OCI-LY3 (cell line): ENCODE data around the gene ARCN1.

Source experiments
- H2AFZ ChIP-seq: fragments of 200-600, 300-600 bp; shearing (Covaris generic); 2 replicates; pipeline ENCODE4 v1.6.0; 2014; ENCODE audit warnings: antibody characterized with exemption, low read depth, low read length
- H3K27ac ChIP-seq: fragments of 200-600, 300-600 bp; sonication (generic); 2 replicates; pipeline ENCODE4 v1.5.1; 2014; ENCODE audit warnings: mild to moderate bottlenecking, low read length, moderate library complexity, mixed read lengths
- H3K27me3 ChIP-seq: fragments of 200-600, 300-600 bp; sonication (generic); 2 replicates; pipeline ENCODE4 v1.6.1; 2014; ENCODE audit warnings: low read depth, low read length, mixed read lengths
- H3K36me3 ChIP-seq: fragments of 200-600, 300-600 bp; sonication (generic); replicated peaks from 2 replicates; pipeline ENCODE3; 2014; ENCODE audit warnings: low read depth, low read length, mixed read lengths
- H3K4me1 ChIP-seq: fragments of 300-600, 200-600 bp; sonication (generic); 2 replicates; pipeline ENCODE4 v1.6.1; 2014; ENCODE audit warnings: low read length, mixed read lengths
- H3K4me2 ChIP-seq: fragments of 200-600, 300-600 bp; sonication (generic); 2 replicates; pipeline ENCODE4 v1.6.1; 2014; ENCODE audit warnings: low read length, mixed read lengths
- H3K4me3 ChIP-seq: fragments of 300-600, 200-600 bp; sonication (generic); 2 replicates; pipeline ENCODE4 v1.5.1; 2014; ENCODE audit warnings: antibody characterized with exemption, mild to moderate bottlenecking, low read length, moderate library complexity
- H3K79me2 ChIP-seq: fragments of 300-600, 200-600 bp; shearing (Covaris generic); 2 replicates; pipeline ENCODE4 v1.6.1; 2014; ENCODE audit warnings: mild to moderate bottlenecking, low read length, mixed read lengths
- H3K9ac ChIP-seq: fragments of 300-600, 200-600 bp; shearing (Covaris generic); 2 replicates; pipeline ENCODE4 v1.6.0; 2014; ENCODE audit warnings: mild to moderate bottlenecking, low read length, moderate library complexity
- H3K9me3 ChIP-seq: fragments of 200-600, 300-600 bp; shearing (Covaris generic); 2 replicates; pipeline ENCODE4 v1.6.1; 2014; ENCODE audit warnings: low read length, mixed read lengths; ENCODE audit not compliant: insufficient read depth
- H4K20me1 ChIP-seq: fragments of 200-600, 300-600 bp; sonication (generic); 2 replicates; pipeline ENCODE4 v1.6.1; 2016; ENCODE audit warnings: low read length, mixed read lengths; ENCODE audit not compliant: insufficient read depth
- EZH2phosphoT487 ChIP-seq: fragments of 200-600 bp; shearing (Covaris generic); IDR thresholded peaks from 2 replicates; pipeline ENCODE4 v1.6.1; 2018; ENCODE audit warnings: antibody characterized with exemption, mixed run types, low read depth
- TF ChIP-seq, protein P1 (sequence below): fragments of 200-600, 300-600 bp; sonication (generic); IDR thresholded peaks from 2 replicates; pipeline ENCODE4 v1.5.1; 2014; ENCODE audit warnings: antibody characterized with exemption, low read length, low read depth

ARCN1 gene

DNA sequence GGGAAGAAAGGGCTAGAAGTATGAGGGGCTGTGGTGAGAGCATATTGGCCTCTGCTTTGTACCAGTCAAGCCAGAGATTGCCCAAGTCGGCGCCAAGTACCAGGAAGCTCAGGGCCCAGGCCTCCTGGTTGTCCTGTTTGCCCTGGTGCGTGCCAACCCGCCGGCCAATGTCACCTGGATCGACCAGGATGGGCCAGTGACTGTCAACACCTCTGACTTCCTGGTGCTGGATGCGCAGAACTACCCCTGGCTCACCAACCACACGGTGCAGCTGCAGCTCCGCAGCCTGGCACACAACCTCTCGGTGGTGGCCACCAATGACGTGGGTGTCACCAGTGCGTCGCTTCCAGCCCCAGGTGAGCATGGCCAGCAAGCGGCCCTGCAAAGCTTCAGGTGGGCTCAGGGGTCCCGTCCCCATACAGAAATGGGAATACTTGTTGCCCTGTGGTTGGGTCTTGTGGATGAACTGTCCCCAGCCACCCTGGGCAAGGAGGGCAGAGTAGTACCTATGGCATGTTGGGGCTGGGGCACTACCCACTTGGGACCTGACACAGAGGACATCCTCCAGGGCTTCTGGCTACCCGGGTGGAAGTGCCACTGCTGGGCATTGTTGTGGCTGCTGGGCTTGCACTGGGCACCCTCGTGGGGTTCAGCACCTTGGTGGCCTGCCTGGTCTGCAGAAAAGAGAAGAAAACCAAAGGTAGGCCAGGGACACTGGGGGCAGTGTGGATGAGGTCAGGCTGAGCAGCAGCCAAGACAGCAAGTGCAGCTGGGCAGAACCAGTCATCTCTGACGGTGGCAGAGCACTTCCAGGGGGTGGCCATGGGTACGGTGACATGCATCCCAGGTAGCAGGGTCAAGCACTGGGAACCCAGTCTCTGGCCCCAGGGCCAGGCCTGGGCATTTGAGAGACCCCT is 39.1 kb upstream of the ARCN1 start:
- H3K9ac ChIP-seq = no peak overlapping the region
- no peak for TF ChIP-seq EZH2phosphoT487
- TF ChIP-seq, protein P1, sequence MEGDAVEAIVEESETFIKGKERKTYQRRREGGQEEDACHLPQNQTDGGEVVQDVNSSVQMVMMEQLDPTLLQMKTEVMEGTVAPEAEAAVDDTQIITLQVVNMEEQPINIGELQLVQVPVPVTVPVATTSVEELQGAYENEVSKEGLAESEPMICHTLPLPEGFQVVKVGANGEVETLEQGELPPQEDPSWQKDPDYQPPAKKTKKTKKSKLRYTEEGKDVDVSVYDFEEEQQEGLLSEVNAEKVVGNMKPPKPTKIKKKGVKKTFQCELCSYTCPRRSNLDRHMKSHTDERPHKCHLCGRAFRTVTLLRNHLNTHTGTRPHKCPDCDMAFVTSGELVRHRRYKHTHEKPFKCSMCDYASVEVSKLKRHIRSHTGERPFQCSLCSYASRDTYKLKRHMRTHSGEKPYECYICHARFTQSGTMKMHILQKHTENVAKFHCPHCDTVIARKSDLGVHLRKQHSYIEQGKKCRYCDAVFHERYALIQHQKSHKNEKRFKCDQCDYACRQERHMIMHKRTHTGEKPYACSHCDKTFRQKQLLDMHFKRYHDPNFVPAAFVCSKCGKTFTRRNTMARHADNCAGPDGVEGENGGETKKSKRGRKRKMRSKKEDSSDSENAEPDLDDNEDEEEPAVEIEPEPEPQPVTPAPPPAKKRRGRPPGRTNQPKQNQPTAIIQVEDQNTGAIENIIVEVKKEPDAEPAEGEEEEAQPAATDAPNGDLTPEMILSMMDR = no peak
- no peak overlapping the region for H3K4me2 ChIP-seq
- H3K27ac ChIP-seq = no peak overlapping the region
- H3K36me3 ChIP-seq = no peaks in the 10 kb centered on the region
- H3K79me2 ChIP-seq = no peaks in the 10 kb centered on the region
- no peaks in the 10 kb centered on the region for H4K20me1 ChIP-seq
- no peaks in the 10 kb centered on the region for H3K9me3 ChIP-seq
- H3K27me3 ChIP-seq = no peaks in the 10 kb centered on the region
- no peak overlapping the region for H3K4me3 ChIP-seq
- H3K4me1 ChIP-seq = peaks cover 16% of the 10 kb centered on the region
- no peak overlapping the region for H2AFZ ChIP-seq

- Histone ChIP-seq H3K27ac (no peak overlapping the region), H3K9ac (no peak overlapping the region), H3K4me3 (no peak overlapping the region), H3K4me1 (peaks cover 16% of the 10 kb centered on the region), H3K27me3 (no peaks in the 10 kb centered on the region), H2AFZ (no peak overlapping the region), H3K9me3 (no peaks in the 10 kb centered on the region), H3K79me2 (no peaks in the 10 kb centered on the region), H3K4me2 (no peak overlapping the region), H3K36me3 (no peaks in the 10 kb centered on the region), H4K20me1 (no peaks in the 10 kb centered on the region)
- TF ChIP-seq, protein P1 = no peak
- TF ChIP-seq EZH2phosphoT487 = no peak
Measured at GRCh38 chr11:118533769-118534729, 38.2 kb upstream of the ARCN1 start.

GRCh38 chr11:118535261-118535660 is 36.9 kb upstream of the ARCN1 start:
- H3K79me2 ChIP-seq = no peaks in the 10 kb centered on the region
- no peak overlapping the region for H3K4me3 ChIP-seq
- H4K20me1 ChIP-seq = no peaks in the 10 kb centered on the region
- H3K27me3 ChIP-seq = no peaks in the 10 kb centered on the region
- no peak overlapping the region for H2AFZ ChIP-seq
- H3K4me2 ChIP-seq = no peak overlapping the region
- no peak overlapping the region for H3K27ac ChIP-seq
- TF ChIP-seq, protein P1 = no peak
- TF ChIP-seq EZH2phosphoT487 = no peak
- no peaks in the 10 kb centered on the region for H3K9me3 ChIP-seq
- H3K9ac ChIP-seq = no peak overlapping the region
- H3K36me3 ChIP-seq = no peaks in the 10 kb centered on the region
- H3K4me1 ChIP-seq = peaks cover 9% of the 10 kb centered on the region; the same call in 1 of the 2 replicates

GRCh38 chr11:118536726-118537125 is 35.5 kb upstream of the ARCN1 start:
- H2AFZ ChIP-seq = no peak overlapping the region
- no peaks in the 10 kb centered on the region for H3K36me3 ChIP-seq
- H3K9me3 ChIP-seq = no peaks in the 10 kb centered on the region
- no peak overlapping the region for H3K9ac ChIP-seq
- no peaks in the 10 kb centered on the region for H3K27me3 ChIP-seq
- H4K20me1 ChIP-seq = no peaks in the 10 kb centered on the region
- H3K4me2 ChIP-seq = no peak overlapping the region
- H3K79me2 ChIP-seq = no peaks in the 10 kb centered on the region
- TF ChIP-seq EZH2phosphoT487 = no peak
- TF ChIP-seq, protein P1 = no peak
- no peak overlapping the region for H3K27ac ChIP-seq
- H3K4me1 ChIP-seq = peaks cover 6% of the 10 kb centered on the region; the same call in 1 of the 2 replicates
- no peak overlapping the region for H3K4me3 ChIP-seq
